Loucy (cell line): ENCODE measurements around the gene NANOS1.

ENCODE experiments used
- CTCF ChIP-seq: fragments of 200-600 bp; sonication (generic); conservative IDR thresholded peaks from 2 replicates; pipeline ENCODE4 v1.5.1; 2014; ENCODE audit warnings: mild to moderate bottlenecking, antibody characterized with exemption, low read length
- EZH2phosphoT487 ChIP-seq: fragments of 200-600 bp; IDR thresholded peaks from 2 replicates; pipeline ENCODE4 v1.6.1; 2018; ENCODE audit warnings: antibody characterized with exemption, mild to moderate bottlenecking, moderate library complexity, borderline replicate concordance

GRCh38 chr10:119007211-119007574 is 22.3 kb upstream of the NANOS1 start:
- TF ChIP-seq CTCF (no peak), EZH2phosphoT487 (no peak)
